Keratinocyte (primary cell): ENCODE results near the gene ARMC10.

ENCODE experiments used
- EZH2 ChIP-seq: IDR thresholded peaks from one replicate; pipeline ENCODE4 v1.6.1; 2012; ENCODE audit warnings: inconsistent platforms, mild to moderate bottlenecking, low read length, moderate library complexity
- TF ChIP-seq, protein P1 (sequence below), 3 experiments: IDR thresholded peaks in 1 of 3; conservative IDR thresholded peaks in 1 of 3; optimal IDR thresholded peaks in 1 of 3; 2 replicates in 2 of 3; 3 replicates in 1 of 3; pipeline versions ENCODE3 to v1.5.1; 2011; ENCODE audit warnings: low read length in 3 of 3, mild to moderate bottlenecking in 3 of 3, moderate library complexity in 2 of 3, control low read depth in 1 of 3, inconsistent platforms in 1 of 3; ENCODE audit not compliant: insufficient read depth in 2 of 3; ENCODE audit errors: extremely low read depth in 1 of 3

DNA sequence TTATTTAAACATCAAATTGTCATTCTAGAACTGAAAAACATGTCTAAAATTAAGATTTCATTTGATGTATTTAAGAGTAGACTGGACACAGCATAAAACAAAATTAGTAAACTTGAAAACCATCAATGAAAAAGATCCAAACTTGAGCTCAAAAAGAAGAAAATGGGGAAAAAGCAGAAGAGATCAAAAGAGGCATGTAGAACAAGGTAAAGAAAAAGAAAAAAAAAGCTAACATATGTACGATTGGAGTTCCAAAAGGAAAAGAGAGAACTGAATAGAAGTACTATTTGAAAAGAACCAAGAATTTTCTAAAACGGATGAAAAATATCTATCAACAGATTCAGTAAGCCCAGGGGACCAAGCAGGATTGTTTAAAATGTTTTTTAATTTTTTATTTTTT, 3.9 kb upstream of the ARMC10 start:
- TF ChIP-seq, protein P1, sequence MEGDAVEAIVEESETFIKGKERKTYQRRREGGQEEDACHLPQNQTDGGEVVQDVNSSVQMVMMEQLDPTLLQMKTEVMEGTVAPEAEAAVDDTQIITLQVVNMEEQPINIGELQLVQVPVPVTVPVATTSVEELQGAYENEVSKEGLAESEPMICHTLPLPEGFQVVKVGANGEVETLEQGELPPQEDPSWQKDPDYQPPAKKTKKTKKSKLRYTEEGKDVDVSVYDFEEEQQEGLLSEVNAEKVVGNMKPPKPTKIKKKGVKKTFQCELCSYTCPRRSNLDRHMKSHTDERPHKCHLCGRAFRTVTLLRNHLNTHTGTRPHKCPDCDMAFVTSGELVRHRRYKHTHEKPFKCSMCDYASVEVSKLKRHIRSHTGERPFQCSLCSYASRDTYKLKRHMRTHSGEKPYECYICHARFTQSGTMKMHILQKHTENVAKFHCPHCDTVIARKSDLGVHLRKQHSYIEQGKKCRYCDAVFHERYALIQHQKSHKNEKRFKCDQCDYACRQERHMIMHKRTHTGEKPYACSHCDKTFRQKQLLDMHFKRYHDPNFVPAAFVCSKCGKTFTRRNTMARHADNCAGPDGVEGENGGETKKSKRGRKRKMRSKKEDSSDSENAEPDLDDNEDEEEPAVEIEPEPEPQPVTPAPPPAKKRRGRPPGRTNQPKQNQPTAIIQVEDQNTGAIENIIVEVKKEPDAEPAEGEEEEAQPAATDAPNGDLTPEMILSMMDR (optimal IDR thresholded peaks at IDR 0.05 in 1 of 3, IDR thresholded peaks at IDR 0.05 in 1 of 3, conservative IDR thresholded peaks at IDR 0.05 in 1 of 3; ENCODE audit: extremely low read depth in 1 of 3, insufficient read depth in 2 of 3, low read length in 3 of 3) = no peak
- no peak for TF ChIP-seq EZH2
